ENCODE measurements around the gene TSC2.

DNA sequence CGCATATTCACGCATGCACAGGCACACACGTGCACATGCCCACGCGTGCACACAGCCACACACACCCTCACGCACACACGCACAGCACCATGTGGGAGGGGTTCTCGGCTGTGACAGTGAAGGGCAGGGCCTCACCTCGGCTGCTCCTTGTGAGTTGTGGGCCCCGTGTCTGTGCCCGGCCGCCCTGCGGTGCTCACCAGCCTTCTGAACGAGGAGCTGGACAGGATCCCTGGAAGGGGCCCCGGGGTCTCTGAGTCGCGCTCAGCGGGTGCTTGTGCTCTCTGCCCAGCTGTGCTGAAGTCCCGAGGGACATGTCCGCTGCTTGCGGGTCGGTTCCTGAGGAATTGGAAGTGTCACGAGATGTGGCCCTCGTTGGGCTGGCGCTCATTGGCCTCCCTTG lies 16.1 kb downstream of the TSC2 start:
- TF ChIP-seq, protein P1, sequence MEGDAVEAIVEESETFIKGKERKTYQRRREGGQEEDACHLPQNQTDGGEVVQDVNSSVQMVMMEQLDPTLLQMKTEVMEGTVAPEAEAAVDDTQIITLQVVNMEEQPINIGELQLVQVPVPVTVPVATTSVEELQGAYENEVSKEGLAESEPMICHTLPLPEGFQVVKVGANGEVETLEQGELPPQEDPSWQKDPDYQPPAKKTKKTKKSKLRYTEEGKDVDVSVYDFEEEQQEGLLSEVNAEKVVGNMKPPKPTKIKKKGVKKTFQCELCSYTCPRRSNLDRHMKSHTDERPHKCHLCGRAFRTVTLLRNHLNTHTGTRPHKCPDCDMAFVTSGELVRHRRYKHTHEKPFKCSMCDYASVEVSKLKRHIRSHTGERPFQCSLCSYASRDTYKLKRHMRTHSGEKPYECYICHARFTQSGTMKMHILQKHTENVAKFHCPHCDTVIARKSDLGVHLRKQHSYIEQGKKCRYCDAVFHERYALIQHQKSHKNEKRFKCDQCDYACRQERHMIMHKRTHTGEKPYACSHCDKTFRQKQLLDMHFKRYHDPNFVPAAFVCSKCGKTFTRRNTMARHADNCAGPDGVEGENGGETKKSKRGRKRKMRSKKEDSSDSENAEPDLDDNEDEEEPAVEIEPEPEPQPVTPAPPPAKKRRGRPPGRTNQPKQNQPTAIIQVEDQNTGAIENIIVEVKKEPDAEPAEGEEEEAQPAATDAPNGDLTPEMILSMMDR (IDR thresholded peaks at IDR 0.05 in 2 of 3, conservative IDR thresholded peaks at IDR 0.05 in 1 of 3; ENCODE audit: insufficient read depth in 2 of 3, low read depth in 1 of 3, low read length in 3 of 3): no peak
- TF ChIP-seq ZFP36 (IDR thresholded peaks at IDR 0.05; ENCODE audit: low read depth, low read length, partially characterized antibody) (no peak), BACH1 (tag; IDR thresholded peaks at IDR 0.05) (no peak), ZNF24 (IDR thresholded peaks at IDR 0.05) (no peak), PRMT5 (CRISPR knock-in tag; IDR thresholded peaks at IDR 0.05) (no peak)

Measured in K562 (cell line).